ENCODE results near the gene PFKFB1. TPM values are rescaled to one million over a fixed set of nuclear protein-coding genes. Genes with fewer than 3 reads are reported as not detected.

The PFKFB1 gene
- total and polyA plus RNA-seq, 9 of the 15 experiments (the other 6 are each of a cell fraction or from before 2014, with no cell fraction given), result 0.07 to 0.24 (median 0.15) TPM; not detected in 2

DNA sequence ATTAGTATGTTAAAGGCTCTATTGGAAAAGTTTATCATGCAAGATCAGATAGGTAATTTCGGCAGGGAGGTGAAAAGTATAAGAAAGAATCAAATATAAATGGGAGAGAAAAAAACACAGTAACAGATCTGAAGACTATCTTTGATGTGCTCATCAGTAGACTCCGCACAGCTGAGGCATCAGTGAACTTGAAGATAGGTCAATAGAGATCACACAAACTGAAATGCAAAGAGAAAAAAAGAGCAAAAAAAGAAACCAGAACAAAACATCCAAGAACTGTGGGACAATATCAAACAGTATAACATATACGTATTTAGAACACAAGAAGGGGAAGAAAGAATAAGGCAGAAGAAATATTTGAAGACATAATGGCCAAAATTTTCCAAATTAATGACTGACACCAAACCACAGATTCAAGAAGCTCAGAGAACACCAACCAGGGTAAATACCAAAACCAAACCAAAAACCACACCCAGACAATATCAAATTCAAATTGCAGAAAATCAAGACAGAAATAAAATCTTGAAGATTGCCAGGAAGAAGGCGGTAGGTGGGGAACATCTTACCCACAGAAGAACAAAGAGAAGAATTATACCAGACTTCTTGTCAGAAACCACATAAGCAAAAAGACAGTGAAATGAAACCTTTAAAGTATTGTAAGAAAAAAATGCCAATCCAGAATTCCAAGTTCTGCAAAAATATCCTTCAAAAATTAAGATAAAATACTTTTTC is 29.1 kb downstream of the PFKFB1 start (continued):
- TF ChIP-seq, protein P1, sequence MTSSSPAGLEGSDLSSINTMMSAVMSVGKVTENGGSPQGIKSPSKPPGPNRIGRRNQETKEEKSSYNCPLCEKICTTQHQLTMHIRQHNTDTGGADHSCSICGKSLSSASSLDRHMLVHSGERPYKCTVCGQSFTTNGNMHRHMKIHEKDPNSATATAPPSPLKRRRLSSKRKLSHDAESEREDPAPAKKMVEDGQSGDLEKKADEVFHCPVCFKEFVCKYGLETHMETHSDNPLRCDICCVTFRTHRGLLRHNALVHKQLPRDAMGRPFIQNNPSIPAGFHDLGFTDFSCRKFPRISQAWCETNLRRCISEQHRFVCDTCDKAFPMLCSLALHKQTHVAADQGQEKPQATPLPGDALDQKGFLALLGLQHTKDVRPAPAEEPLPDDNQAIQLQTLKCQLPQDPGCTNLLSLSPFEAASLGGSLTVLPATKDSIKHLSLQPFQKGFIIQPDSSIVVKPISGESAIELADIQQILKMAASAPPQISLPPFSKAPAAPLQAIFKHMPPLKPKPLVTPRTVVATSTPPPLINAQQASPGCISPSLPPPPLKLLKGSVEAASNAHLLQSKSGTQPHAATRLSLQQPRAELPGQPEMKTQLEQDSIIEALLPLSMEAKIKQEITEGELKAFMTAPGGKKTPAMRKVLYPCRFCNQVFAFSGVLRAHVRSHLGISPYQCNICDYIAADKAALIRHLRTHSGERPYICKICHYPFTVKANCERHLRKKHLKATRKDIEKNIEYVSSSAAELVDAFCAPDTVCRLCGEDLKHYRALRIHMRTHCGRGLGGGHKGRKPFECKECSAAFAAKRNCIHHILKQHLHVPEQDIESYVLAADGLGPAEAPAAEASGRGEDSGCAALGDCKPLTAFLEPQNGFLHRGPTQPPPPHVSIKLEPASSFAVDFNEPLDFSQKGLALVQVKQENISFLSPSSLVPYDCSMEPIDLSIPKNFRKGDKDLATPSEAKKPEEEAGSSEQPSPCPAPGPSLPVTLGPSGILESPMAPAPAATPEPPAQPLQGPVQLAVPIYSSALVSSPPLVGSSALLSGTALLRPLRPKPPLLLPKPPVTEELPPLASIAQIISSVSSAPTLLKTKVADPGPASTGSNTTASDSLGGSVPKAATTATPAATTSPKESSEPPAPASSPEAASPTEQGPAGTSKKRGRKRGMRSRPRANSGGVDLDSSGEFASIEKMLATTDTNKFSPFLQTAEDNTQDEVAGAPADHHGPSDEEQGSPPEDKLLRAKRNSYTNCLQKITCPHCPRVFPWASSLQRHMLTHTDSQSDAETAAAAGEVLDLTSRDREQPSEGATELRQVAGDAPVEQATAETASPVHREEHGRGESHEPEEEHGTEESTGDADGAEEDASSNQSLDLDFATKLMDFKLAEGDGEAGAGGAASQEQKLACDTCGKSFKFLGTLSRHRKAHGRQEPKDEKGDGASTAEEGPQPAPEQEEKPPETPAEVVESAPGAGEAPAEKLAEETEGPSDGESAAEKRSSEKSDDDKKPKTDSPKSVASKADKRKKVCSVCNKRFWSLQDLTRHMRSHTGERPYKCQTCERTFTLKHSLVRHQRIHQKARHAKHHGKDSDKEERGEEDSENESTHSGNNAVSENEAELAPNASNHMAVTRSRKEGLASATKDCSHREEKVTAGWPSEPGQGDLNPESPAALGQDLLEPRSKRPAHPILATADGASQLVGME (CRISPR knock-in tag; IDR thresholded peaks at IDR 0.05), result no peak
- no peak for TF ChIP-seq KDM2B (CRISPR knock-in tag; IDR thresholded peaks at IDR 0.05)
- no peak for TF ChIP-seq ZBTB7A (IDR thresholded peaks at IDR 0.05; ENCODE audit: borderline replicate concordance, control insufficient read depth, low read depth, low read length)
- no peak for TF ChIP-seq SRF (CRISPR knock-in tag; IDR thresholded peaks at IDR 0.05)
- TF ChIP-seq, protein P2, sequence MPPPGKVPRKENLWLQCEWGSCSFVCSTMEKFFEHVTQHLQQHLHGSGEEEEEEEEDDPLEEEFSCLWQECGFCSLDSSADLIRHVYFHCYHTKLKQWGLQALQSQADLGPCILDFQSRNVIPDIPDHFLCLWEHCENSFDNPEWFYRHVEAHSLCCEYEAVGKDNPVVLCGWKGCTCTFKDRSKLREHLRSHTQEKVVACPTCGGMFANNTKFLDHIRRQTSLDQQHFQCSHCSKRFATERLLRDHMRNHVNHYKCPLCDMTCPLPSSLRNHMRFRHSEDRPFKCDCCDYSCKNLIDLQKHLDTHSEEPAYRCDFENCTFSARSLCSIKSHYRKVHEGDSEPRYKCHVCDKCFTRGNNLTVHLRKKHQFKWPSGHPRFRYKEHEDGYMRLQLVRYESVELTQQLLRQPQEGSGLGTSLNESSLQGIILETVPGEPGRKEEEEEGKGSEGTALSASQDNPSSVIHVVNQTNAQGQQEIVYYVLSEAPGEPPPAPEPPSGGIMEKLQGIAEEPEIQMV (tag; conservative IDR thresholded peaks at IDR 0.05; ENCODE audit: low read depth), result no peak
- no peak for TF ChIP-seq ZNF311 (CRISPR knock-in tag; IDR thresholded peaks at IDR 0.05)

All from K562 (cell line).